Liver (tissue), 9 donors: ENCODE results near the gene KRT26. TPM values are rescaled to one million over a fixed set of nuclear protein-coding genes. Genes with fewer than 3 reads are reported as not detected.

Experiments
- DNase-seq: peaks from one replicate; pipeline ENCODE4 v3.0.0-alpha.2; 2017; ENCODE audit warnings: low spot score
- H3K27ac ChIP-seq, 2 donors: one replicate each; pipeline ENCODE4 v1.7.0; 2013; ENCODE audit warnings: inconsistent platforms in 2 of 2, low read length in 2 of 2, control low read depth in 1 of 2, low read depth in 1 of 2, mild to moderate bottlenecking in 1 of 2
- H3K27me3 ChIP-seq, 4 donors: one replicate each; pipeline versions ENCODE4 v1.6.1 to v1.7.0; 2013; ENCODE audit warnings: low read length in 3 of 4, inconsistent platforms in 1 of 4, mild to moderate bottlenecking in 1 of 4, moderate library complexity in 1 of 4; ENCODE audit not compliant: control insufficient read depth in 4 of 4, insufficient read depth in 4 of 4
- H3K36me3 ChIP-seq, 4 donors: one replicate each; pipeline versions ENCODE4 v1.6.1 to v1.7.0; 2013; ENCODE audit warnings: low read length in 3 of 4, mild to moderate bottlenecking in 3 of 4, low read depth in 1 of 4, moderate library complexity in 1 of 4; ENCODE audit not compliant: control insufficient read depth in 4 of 4, insufficient read depth in 3 of 4
- H3K4me1 ChIP-seq, 4 donors: one replicate each; pipeline versions ENCODE4 v1.6.1 to v1.7.0; 2013; ENCODE audit warnings: low read length in 3 of 4, mild to moderate bottlenecking in 3 of 4, moderate library complexity in 1 of 4; ENCODE audit not compliant: control insufficient read depth in 4 of 4, insufficient read depth in 4 of 4
- H3K4me3 ChIP-seq, 3 donors: one replicate each; pipeline versions ENCODE4 v1.6.1 to v1.7.0; 2013; ENCODE audit warnings: low read length in 3 of 3, control low read depth in 1 of 3, low read depth in 1 of 3, mild to moderate bottlenecking in 1 of 3
- H3K9ac ChIP-seq, 2 donors: one replicate each; pipeline ENCODE4 v1.7.0; 2013; ENCODE audit warnings: low read length in 2 of 2, mild to moderate bottlenecking in 2 of 2, moderate library complexity in 2 of 2, control low read depth in 1 of 2, low read depth in 1 of 2
- H3K9me3 ChIP-seq, 4 donors: one replicate each; pipeline versions ENCODE4 v1.6.1 to v1.7.0; 2013; ENCODE audit warnings: low read length in 3 of 4; ENCODE audit not compliant: control insufficient read depth in 4 of 4
- FOXA1 ChIP-seq: IDR thresholded peaks from 2 replicates; pipeline ENCODE4 v1.6.1; 2016; ENCODE audit warnings: antibody characterized with exemption
- FOXA2 ChIP-seq: IDR thresholded peaks from 2 replicates; pipeline ENCODE4 v1.6.1; 2016; ENCODE audit warnings: antibody characterized with exemption
- GABPA ChIP-seq, 2 donors: IDR thresholded peaks in 1 of 2; conservative IDR thresholded peaks in 1 of 2; 2 replicates each; pipeline ENCODE4 v1.6.1; 2016; ENCODE audit warnings: antibody characterized with exemption in 2 of 2, mild to moderate bottlenecking in 1 of 2, moderate library complexity in 1 of 2
- HNF4A ChIP-seq, 2 donors: conservative IDR thresholded peaks; 2 replicates each; pipeline ENCODE4 v1.6.1; 2016; ENCODE audit warnings: antibody characterized with exemption in 2 of 2, mild to moderate bottlenecking in 2 of 2
- HNF4G ChIP-seq: IDR thresholded peaks from 2 replicates; pipeline ENCODE4 v1.6.1; 2016; ENCODE audit warnings: antibody characterized with exemption
- JUND ChIP-seq, 2 donors: IDR thresholded peaks; 2 replicates each; pipeline ENCODE4 v1.6.1; 2016; ENCODE audit warnings: antibody characterized with exemption in 2 of 2
- MAX ChIP-seq: IDR thresholded peaks from 2 replicates; pipeline ENCODE4 v1.6.1; 2016; ENCODE audit warnings: antibody characterized with exemption
- RAD21 ChIP-seq, 2 donors: IDR thresholded peaks; 2 replicates each; pipeline ENCODE4 v1.6.1; 2016; ENCODE audit warnings: antibody characterized with exemption in 2 of 2, mild to moderate bottlenecking in 2 of 2
- REST ChIP-seq: IDR thresholded peaks from 2 replicates; pipeline ENCODE4 v1.6.1; 2016; ENCODE audit warnings: antibody characterized with exemption, mild to moderate bottlenecking
- RXRA ChIP-seq, 2 donors: IDR thresholded peaks; 2 replicates each; pipeline ENCODE4 v1.6.1; 2017 to 2018; ENCODE audit warnings: antibody characterized with exemption in 2 of 2, mild to moderate bottlenecking in 1 of 2
- TAF1 ChIP-seq: conservative IDR thresholded peaks from 2 replicates; pipeline ENCODE4 v1.6.1; 2016; ENCODE audit warnings: antibody characterized with exemption, mild to moderate bottlenecking
- YY1 ChIP-seq: IDR thresholded peaks from 2 replicates; pipeline ENCODE4 v1.6.1; 2016; ENCODE audit warnings: antibody characterized with exemption, mild to moderate bottlenecking
- ZBTB33 ChIP-seq: IDR thresholded peaks from 2 replicates; pipeline ENCODE4 v1.6.1; 2016; ENCODE audit warnings: antibody characterized with exemption
- WGBS: extraction: QIAGEN DNeasy Blood & Tissue Kit; methylation state at CpG from one replicate; pipeline ENCODE4 v1.1.7; 2013; 5-methylcytosine and 5-hydroxymethylcytosine counted together
- polyA plus RNA-seq, 2 donors: library from polyadenylated mRNA; stranded (reverse) in 1 of 2; unstranded in 1 of 2; fragments of 200-250 nt in 1 of 2; fragments of >200 nt in 1 of 2; fragmentation: Nextera tagmentation in 1 of 2; extraction: Ambion mirVana in 1 of 2; gene quantifications; one replicate each; pipeline versions ENCODE4 v1.2.1 to v1.2.3, GENCODE V29; 2013 to 2015
- total RNA-seq, 2 donors: library from RNA; depleted of rRNA; stranded (reverse); fragments of >200 nt; gene quantifications; one replicate each; pipeline ENCODE4 v1.2.3, GENCODE V29; 2014
- TF ChIP-seq, protein P1 (sequence below): IDR thresholded peaks from 2 replicates; pipeline ENCODE4 v1.6.1; 2016; ENCODE audit warnings: antibody characterized with exemption
- donor health status: healthy.
- donor health status: healthy.
- donor health status: healthy.
- donor health status: healthy.
- donor health status: healthy.

KRT26 gene
- total and polyA plus RNA-seq, 4 donors, result not detected

DNA sequence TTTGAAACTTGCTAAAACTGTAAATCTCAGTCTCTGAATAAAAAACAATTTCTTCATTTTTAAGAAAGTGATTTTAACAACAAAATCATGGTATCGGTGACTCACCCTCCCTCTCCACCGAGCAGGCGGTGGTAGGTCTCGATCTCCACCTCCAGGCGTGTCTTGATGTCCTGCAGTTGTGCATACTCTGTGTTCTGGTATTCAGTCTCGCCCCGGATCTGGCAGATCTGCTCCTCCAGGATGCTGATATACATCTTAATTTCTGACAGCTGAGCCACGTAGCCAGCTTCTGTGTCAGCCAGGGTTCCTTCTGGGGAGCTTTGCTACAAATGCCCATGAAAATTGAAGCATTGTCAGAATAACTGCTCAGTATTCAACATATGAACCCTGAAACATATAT is 53.1 kb downstream of the KRT26 start:
- no peaks in the 10 kb centered on the region for H3K9me3 ChIP-seq
- TF ChIP-seq MAX, result no peak
- TF ChIP-seq HNF4G, result no peak
- TF ChIP-seq, protein P1, sequence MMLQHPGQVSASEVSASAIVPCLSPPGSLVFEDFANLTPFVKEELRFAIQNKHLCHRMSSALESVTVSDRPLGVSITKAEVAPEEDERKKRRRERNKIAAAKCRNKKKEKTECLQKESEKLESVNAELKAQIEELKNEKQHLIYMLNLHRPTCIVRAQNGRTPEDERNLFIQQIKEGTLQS, result no peak
- H3K4me1 ChIP-seq, result no peaks in the 10 kb centered on the region
- DNase-seq, result no peak
- H3K36me3 ChIP-seq, result no peaks in the 10 kb centered on the region
- no peak overlapping the region for H3K9ac ChIP-seq
- no peak overlapping the region for H3K4me3 ChIP-seq
- H3K27ac ChIP-seq, result no peak overlapping the region
- WGBS, result 66% methylated on average over 8 of the region's 8 CpGs
- H3K27me3 ChIP-seq, result no peaks in the 10 kb centered on the region

DNA sequence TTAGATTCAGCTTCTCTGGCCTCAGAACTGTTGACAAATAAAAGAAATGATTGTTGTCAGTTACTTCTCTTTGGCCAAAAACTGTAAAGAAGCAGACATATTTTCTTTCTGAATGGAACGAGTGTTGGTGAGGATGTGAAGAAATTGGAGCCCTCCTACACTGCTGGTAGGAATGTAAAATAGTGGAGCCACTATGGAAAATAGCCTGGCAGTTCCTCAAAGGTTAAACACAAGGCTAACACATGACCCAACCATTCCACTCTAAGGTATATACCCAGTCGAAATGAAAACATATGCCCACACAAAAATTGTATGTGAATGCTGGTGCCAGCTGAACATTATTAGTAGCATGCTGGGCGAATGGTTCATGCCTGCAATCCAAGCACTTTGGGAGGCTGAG is 54.2 kb downstream of the KRT26 start:
- no peak for TF ChIP-seq GABPA (IDR thresholded peaks at IDR 0.05 in 1 of 2, conservative IDR thresholded peaks at IDR 0.05 in 1 of 2)
- no peak for TF ChIP-seq HNF4G
- TF ChIP-seq RXRA (IDR thresholded peaks at IDR 0.05), result no peak
- TF ChIP-seq FOXA2, result no peak
- TF ChIP-seq, protein P1, result no peak
- no peak for TF ChIP-seq RAD21 (IDR thresholded peaks at IDR 0.05)
- TF ChIP-seq YY1, result no peak
- TF ChIP-seq MAX, result no peak
- no peak for TF ChIP-seq JUND (IDR thresholded peaks at IDR 0.05)
- no peak for TF ChIP-seq REST
- TF ChIP-seq TAF1, result no peak
- TF ChIP-seq ZBTB33, result no peak
- TF ChIP-seq FOXA1, result no peak
- TF ChIP-seq HNF4A (conservative IDR thresholded peaks at IDR 0.05), result no peak
- Histone ChIP-seq H3K36me3 (no peaks in the 10 kb centered on the region), H3K9me3 (peaks cover 0 to 2% (median 0%) of the 10 kb centered on the region in 4 donors), H3K4me1 (no peaks in the 10 kb centered on the region), H3K27ac (no peak overlapping the region), H3K27me3 (no peaks in the 10 kb centered on the region), H3K9ac (no peak overlapping the region), H3K4me3 (no peak overlapping the region)
- WGBS, result 67% methylated on average over 3 of the region's 3 CpGs
- no peak for DNase-seq

Other genes with a start within 250 kb of the KRT26 start
- under 1 TPM; 0.08 to 0.89 TPM for gene CCR7, start 206.7 kb downstream of the KRT26 start, total RNA-seq
- gene CCR7, start 206.7 kb downstream of the KRT26 start, polyA plus RNA-seq, result under 1 TPM; 0.16 to 0.40 TPM
- 10 to 100 TPM; 33.8 to 38.9 TPM for gene SMARCE1, start 124.4 kb downstream of the KRT26 start, total RNA-seq
- 10 to 100 TPM; 25.0 to 40.8 TPM for gene SMARCE1, start 124.4 kb downstream of the KRT26 start, polyA plus RNA-seq
- gene KRT222, start 107.0 kb downstream of the KRT26 start, total RNA-seq, result 1 to 10 TPM; 2.7 to 5.6 TPM
- gene KRT222, start 107.0 kb downstream of the KRT26 start, polyA plus RNA-seq, result 1 to 10 TPM; 1.9 to 3.1 TPM
- gene KRT24, start 68.4 kb downstream of the KRT26 start, total RNA-seq, result not detected
- gene KRT24, start 68.4 kb downstream of the KRT26 start, polyA plus RNA-seq, result not detected
- gene KRT25, start 16.9 kb downstream of the KRT26 start, total RNA-seq, result not detected
- gene KRT25, start 16.9 kb downstream of the KRT26 start, polyA plus RNA-seq, result not detected
- gene KRT27, start 10.3 kb upstream of the KRT26 start, total RNA-seq, result not detected
- gene KRT27, start 10.3 kb upstream of the KRT26 start, polyA plus RNA-seq, result not detected
- not detected for gene KRT28, start 27.8 kb upstream of the KRT26 start, total RNA-seq
- not detected for gene KRT28, start 27.8 kb upstream of the KRT26 start, polyA plus RNA-seq
- 1 to 10 TPM; 1.6 to 3.4 TPM for gene KRT10, start 50.4 kb upstream of the KRT26 start, total RNA-seq
- gene KRT10, start 50.4 kb upstream of the KRT26 start, polyA plus RNA-seq, result 10 to 100 TPM; 10.8 to 52.5 TPM
- gene KRT12, start 95.0 kb upstream of the KRT26 start, total RNA-seq, result not detected
- gene KRT12, start 95.0 kb upstream of the KRT26 start, polyA plus RNA-seq, result not detected
- gene KRT20, start 113.0 kb upstream of the KRT26 start, total RNA-seq, result not detected
- not detected for gene KRT20, start 113.0 kb upstream of the KRT26 start, polyA plus RNA-seq
- gene KRT23, start 165.4 kb upstream of the KRT26 start, total RNA-seq, result 1 to 10 TPM in 1 of 2 donors, under 1 TPM in 1; 0.09 to 1.3 TPM
- gene KRT23, start 165.4 kb upstream of the KRT26 start, polyA plus RNA-seq, result under 1 TPM in 1 of 2 donors, not detected in 1; 0.24 TPM
- not detected for gene KRT39, start 194.7 kb upstream of the KRT26 start, total RNA-seq
- gene KRT39, start 194.7 kb upstream of the KRT26 start, polyA plus RNA-seq, result not detected
- not detected for gene KRT40, start 212.1 kb upstream of the KRT26 start, total RNA-seq
- not detected for gene KRT40, start 212.1 kb upstream of the KRT26 start, polyA plus RNA-seq
- gene KRTAP3-3, start 222.0 kb upstream of the KRT26 start, total RNA-seq, result not detected
- not detected for gene KRTAP3-3, start 222.0 kb upstream of the KRT26 start, polyA plus RNA-seq
- not detected for gene KRTAP3-2, start 227.7 kb upstream of the KRT26 start, total RNA-seq
- gene KRTAP3-2, start 227.7 kb upstream of the KRT26 start, polyA plus RNA-seq, result not detected
- gene KRTAP3-1, start 236.9 kb upstream of the KRT26 start, total RNA-seq, result not detected
- gene KRTAP3-1, start 236.9 kb upstream of the KRT26 start, polyA plus RNA-seq, result not detected